Stimulated activated CD4-positive, alpha-beta T cell treated with anti-CD3 and anti-CD28 coated beads, Interleukin-1b, Interleukin-23, amount 100 ng/mL, for 48 hours (primary cell): ENCODE measurements around the gene TSPAN10.

Experiments
- DNase-seq: peaks from one replicate; pipeline ENCODE4 v3.0.0-alpha.2; 2020

The TSPAN10 gene

DNA sequence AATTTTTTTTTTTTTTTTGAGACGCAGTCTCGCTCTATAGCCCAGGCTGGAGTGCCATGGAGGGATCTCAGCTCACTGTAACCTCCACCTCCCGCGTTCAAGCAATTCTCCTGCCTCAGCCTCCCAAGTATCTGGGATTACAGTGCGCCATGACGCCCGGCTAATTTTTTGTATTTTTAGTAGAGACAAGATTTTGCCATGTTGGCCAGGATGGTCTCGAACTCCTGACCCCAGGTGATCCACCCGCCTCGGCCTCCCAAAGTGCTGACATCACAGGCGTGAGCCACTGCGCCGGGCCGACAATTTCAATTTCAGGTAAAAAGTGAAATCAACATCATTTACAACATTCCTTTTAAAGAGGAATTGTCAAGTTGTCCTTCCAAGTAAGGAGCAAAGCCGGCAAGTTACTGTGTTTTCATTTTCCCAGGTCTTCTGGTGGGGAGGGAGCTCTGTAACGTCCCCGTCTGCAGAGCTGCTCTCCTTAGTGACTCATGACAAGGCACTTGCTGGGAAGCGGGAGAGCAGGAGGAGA lies 957 bp upstream of the TSPAN10 start:
- DNase-seq, result no peak

DNA sequence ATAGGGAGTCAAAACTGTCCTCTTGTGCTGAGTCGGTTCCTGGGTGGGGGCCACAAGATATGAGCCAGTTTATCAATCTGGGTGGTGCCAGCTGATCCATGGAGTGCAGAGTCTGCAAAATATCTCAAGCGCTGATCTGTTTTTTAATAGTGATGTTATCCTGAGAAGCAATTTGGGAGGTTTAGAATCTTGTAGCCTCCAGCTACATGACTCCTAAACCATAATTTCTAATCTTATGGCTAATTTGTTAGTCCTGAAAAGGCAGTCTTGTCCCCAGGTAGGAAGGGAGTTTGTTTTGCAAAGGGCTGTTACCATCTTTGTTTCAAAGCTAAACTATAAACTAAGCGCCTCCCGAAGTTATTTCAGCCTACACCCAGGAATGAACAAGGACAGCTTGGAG lies 1.7 kb downstream of the TSPAN10 start:
- DNase-seq, result no peak

DNA sequence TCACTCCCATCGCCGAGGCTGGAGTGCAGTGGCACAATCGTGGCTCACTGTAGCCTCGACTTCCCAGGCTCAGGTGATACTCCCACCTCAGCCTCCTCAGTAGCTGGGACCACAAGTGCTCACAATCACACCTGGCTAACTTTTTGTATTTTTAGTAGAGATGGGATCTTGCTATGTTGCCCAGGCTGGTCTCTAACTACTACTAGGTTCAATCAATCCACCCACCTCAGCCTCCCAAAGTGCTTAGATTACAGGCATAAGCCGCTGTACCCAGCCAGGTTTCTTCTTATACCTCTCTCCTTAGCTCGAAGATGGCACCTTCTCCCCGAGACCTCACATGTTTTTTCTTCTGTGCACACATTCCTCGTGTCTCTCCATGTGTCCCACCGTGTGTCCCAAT lies 3.0 kb downstream of the TSPAN10 start:
- no peak for DNase-seq

DNA sequence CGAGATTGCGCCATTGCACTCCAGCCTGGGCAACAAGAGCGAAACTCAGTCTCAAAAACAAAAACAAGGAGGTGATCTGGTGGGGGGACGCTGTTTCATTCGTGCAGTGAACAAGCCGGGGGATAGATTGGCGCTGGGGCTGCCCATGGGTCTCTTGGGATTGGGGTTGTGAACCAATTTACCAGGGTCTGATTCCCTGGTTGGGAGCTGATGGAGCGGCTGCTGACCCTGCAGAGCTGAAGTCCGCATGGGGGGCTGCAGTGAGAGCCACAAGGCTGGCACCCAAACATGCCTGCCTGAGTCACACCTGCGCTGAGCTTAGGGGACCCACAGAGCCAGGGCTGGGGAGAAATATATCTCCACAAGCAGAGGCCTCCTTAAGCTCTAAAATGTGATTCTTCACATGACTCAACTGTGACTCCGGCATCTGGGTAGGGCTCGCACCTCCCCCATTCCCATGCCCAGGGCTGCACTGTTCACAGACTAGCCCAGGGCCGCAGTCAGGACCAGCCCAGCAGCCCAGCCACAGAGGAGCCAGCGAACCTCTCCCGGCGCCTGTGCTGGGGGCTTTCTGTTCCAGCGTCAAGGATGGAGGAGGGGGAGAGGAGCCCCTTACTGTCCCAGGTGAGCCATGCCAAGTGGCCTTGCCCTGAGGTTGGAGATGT lies 5.0 kb downstream of the TSPAN10 start:
- no peak for DNase-seq

DNA sequence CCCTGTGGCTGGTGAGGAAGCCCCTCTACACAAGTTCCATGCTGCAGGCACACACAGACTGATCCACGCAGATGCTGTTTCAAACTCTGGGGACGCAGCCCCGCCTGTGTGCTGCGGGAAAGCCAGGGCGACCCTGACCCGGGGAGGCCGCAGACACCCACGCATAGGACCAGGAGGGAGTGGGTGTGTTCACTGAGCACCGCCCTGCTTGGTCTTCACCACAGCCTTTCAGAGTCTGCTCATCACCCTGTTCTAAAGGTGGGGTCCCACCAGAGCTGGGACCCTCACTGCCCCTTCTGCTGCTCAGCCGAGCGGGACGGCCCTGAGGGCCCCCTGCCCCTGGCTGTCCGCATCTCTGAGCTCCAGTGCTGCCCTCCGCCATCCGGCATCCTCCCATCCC lies 7.5 kb downstream of the TSPAN10 start:
- DNase-seq, result no peak

DNA sequence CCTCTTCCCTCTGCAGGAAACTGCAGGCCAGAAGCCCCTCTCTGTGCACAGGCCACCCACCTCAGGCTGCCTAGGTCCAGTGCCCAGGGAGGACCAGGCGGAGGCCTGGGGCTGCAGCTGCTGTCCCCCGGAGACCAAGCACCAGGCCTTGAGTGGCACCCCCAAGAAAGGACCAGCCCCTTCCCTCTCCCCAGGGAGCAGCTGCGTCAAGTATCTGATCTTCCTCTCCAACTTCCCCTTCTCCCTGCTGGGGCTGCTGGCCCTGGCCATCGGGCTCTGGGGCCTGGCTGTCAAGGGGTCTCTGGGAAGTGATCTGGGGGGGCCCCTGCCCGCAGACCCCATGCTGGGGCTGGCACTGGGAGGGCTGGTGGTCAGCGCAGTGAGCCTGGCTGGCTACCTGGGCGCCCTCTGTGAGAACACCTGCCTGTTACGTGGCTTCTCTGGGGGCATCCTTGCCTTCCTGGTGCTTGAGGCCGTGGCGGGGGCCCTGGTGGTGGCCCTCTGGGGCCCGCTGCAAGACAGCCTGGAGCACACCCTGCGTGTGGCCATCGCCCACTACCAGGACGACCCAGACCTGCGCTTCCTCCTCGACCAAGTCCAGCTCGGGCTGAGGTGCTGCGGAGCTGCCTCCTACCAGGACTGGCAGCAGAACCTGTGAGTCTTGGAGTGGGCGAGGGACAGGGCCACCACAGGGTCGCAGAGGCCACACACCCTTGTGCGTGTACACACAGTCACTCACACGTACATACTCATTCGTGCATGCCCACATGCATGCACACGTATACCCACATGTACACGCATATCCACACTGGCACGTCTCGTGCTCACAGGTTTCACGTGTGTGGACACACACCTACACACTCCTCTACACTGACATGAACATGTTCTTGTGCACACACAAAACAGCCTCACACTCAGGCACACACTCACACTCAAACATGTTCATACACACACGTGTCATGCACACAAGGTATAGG lies 8.3 kb downstream of the TSPAN10 start:
- no peak for DNase-seq

DNA sequence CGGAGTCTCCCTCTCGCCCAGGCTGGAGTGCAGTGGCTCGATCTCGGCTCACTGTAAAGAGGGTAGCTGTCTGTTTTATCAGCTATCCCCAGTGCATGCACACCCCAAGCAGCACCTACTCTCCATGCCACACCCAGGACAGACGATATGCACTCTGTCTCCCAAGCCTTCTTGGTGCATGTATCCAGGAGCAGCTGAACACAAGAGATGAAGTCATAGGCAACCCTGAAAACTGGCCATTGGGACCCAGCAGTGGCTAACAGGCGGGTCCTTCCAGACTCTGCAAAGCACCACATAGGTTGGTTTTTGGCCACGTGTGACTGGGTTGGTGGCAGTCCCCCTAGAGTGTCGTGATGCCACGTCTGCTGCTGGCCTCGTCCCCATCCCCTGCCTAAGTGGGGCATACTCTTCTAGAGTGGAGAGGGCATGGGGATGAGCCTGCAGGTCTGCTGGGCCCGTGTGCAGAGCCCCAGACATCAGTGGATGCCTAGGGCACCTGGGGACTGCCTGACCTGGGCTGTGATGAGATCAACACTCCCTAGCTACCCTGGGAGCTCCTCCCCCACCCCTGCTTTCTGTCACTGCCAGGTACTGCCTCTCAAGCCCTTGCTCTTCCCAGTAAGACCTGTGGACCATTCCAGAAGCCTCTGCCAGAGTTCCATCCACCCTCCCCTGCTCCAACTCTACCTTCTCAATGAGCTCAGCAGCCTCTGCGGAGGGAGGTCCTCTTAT lies 10.0 kb downstream of the TSPAN10 start:
- DNase-seq, result no peak

DNA sequence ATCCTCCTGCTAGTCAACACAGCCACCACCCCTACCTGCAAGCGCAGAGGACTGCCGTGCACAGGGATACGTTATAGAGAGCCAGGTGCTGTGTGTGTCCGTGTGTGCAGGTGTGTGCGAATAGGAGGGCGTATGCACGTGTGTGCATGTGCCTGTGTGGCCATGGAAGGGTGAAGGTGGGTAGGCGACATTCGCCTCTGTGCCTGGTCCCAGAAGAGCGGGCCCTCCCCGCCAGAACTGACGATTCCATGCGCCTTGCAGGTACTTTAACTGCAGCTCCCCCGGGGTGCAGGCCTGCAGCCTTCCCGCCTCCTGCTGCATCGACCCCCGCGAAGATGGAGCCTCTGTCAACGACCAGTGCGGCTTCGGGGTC lies 10.6 kb downstream of the TSPAN10 start:
- DNase-seq, result no peak

DNA sequence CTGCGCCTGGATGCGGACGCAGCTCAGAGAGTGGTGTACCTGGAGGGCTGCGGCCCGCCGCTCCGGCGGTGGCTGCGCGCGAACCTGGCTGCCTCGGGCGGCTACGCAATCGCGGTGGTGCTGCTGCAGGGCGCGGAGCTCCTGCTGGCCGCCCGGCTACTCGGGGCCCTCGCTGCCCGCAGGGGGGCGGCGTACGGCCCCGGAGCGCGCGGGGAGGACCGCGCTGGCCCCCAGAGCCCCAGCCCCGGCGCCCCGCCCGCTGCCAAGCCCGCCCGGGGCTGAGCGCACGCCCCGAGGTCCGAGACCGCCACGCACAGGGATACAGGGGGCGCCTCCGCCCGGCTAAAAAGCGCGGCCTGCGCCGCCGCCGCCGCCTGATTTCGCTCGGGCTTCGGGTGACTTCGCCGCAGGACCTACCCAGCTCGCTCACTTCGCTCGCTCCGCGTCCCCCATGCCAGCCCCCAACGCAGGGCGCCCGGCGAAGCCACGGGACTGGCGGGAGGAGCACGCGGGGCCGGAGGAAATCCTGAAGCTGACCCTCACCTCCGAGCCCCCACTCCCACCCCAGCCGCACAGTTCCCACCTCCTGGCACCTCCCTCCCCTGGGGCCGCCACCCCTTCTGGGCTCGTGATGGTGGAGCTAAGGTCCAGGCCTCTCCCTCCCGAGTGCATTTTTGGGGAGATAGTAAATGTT lies 11.2 kb downstream of the TSPAN10 start:
- no peak for DNase-seq

DNA sequence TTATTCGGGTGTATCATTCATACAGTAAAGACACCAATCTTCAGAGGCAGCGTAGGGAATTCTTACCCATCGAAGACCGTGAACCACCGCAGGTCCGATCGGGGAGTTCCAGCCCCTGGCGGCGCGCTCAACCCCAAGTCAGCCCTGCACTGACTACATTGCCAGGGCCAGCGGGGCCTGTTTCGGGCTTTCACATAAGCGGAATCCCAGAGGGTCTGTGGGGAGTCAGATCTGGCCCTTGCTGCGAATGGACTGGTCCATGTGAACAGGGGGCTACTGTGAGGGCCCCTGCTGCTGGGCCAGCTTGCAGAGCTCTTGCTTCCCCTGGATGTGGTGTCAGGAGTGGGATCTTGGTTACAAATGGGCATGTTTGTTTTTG lies 11.7 kb downstream of the TSPAN10 start:
- no peak for DNase-seq

DNA sequence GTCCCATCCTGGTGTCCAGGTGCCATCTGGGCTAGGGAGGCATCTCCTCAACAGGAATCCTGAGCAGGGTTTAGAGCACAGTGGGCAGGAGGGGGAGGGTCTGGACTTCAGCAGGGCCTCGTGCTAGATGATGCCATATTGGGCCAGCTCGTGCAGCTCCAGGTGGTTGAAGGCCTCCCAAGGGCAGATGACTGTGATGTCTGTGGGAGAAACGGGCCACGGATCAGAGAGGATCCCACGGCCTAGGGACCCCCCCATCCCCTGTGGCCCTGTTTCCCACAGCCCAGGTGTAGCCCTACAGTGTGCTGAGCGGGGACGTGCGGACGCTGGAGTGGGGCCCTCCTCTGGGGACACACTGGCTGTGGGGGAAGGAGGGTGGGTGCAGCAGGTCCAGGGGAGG lies 14.0 kb downstream of the TSPAN10 start:
- DNase-seq, result no peak

DNA sequence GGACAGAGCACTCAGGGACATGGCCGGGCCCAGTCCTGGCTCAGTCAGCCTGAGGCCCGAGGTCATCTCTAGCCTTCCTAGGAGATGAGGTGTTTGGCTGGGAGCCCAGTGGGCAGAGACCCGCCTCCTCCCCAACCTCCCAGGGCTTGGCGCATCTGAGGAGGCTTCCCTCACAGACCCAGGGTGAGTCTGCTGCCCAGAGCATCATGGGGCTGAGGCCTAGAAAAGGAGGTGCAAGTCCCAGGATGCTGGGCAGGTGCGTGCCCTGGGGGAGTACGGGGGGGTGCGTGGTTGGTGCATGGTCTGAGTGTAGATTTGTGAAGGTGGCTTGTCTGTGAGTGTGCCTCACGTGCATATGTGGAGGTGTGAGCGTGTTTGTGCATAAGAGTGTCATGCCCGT lies 14.7 kb downstream of the TSPAN10 start:
- DNase-seq, result no peak

DNA sequence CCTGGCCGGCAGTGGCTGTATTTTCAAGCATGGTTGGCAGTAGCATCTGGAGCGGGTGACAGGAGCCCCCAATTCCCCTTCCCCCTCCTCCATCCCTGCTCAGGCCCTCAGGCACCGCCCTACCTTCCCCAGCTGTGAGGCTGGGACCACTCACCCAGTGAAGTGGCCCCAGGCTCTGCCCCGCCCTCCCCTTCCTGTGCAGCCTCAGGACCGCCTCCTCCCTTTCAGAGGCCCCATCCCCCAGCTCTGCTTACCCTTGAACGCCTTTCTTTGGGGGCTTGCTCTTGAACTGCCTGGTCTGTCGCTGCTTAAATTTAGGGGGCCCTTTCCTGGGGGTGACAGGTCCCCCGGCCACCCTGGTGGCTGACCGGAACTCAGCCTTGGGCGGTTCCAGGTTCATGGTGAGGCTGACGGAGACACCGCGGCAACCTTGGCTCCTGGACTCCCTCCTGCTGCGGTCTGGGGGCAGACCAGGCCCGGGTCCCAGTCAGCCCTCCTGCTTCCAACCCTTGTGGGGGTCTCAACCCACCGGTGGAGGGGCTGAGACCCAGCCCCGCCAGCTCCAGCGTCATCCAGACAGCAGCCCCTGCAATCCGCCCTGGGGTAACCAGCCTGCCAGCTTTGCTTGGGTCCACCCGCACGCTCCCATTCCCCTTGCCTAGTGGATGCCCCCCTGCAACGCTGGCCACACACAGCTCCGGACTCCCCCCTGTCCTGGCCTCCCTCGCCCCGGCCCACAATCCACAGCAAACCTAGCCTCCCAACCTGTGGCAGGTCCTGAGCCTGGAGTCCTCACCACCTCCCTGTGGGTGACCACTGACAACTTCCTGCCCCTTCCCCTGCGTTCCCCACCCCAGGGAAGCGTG lies 16.1 kb downstream of the TSPAN10 start:
- DNase-seq, result no peak

DNA sequence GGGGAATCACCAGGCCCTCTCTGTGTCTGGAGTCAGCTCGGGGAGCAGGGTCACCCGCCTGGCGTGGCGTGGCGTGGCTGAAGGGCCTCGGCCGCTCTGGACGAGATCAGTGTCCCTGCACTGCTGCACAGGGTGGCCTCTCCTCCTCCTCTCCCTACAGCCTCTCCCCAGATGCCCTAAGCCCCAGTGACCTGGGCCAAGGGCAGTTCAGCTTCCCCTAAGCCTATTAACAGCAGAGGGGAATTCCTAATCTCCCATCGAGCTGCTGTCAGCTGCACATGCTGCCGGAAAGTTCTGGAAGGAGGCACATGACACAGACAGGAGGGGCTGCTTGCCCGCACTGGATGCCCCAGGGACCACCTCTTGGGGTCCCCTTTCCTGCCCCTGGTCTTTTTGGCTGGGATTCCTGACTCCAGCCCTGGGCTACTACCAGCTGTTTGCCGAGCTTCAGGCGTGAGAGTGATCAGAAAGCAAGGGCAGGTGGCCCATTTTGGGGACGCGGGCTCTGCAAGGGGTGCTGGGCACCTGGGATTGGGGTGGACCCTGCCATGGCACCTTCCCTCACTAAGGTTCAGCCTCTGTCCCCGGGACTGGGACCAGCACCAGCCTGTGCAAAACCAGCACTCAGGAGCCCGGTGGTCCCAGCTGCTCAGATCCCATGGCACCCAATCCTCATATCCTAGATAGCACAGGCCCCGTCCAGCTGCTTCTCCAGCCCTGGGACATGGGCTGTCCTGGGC lies 18.6 kb downstream of the TSPAN10 start:
- no peak for DNase-seq

DNA sequence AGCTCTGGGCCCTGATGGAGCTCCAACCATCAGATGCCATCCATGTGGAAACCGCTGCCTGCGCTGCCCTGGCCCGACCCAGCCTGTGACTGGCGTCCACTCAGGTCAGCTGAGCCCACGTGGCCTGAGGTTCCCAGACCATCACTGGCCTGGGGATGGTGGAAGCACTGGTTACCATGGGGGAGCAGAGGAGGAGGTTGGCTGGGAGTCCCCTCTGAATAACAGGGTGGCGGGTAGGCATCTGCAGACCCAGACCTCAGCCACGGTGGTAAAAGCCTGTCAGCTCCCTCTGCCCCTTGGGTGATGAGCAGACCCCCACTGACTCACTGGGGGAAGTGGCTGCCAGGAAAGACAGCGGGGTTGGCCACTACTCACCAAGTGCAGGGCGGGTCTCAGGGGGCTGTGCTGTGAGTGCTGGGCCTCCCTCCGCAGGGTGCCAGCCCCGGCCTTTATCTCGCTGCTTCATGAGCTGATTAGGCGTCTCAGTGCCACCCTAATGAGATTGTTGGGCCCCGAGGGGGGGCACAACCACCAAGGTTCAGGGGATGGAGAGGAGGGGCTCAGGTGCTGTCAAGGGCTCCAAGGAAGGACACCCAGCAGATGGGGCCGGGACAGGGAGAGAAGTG lies 19.2 kb downstream of the TSPAN10 start, which contains the start of gene PDE6G:
PDE6G (minus strand) TSS at position 425 of the 626 bp plus-strand sequence. CDS start 3,237 bp downstream, outside the sequence.
- DNase-seq, result no peak

DNA sequence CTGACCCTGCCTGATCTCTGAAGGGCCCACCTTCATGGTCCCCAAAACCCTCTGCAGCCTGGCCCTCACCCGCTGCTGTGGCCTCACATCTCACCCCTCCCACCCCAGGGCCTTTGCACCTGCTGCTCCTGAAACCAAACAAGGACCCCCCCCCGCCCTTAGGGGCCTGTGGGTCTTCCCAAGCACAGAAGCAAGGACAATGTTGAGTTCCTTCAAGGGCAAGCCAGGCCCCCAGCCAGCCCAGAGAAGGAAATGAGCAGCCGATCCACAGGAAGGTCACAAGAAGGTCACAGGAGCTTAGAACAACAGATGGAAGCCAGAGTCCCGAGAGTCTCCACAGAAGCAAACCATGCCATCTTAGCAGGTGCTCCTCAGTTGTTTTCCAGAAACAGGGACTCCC lies 19.8 kb downstream of the TSPAN10 start:
- DNase-seq, result no peak

DNA sequence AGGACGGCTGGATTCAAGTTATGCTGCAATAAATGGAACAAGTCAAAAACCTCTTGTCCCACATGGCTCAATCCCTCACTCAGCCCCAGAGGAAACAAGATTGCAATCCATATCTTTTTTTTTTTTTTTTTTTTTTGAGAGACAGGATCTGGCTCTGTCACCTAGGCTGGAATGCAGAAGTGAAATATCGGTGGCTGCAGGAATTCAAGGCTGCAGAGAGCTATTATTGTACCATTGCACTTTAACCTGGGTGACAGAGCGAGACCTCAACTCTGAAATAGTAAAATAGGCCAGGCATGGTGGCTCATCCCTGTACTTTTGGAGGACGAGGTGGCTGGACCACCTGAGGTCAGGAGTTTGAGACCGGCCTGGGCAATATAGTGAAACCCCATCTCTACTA lies 22.0 kb downstream of the TSPAN10 start:
- no peak for DNase-seq

DNA sequence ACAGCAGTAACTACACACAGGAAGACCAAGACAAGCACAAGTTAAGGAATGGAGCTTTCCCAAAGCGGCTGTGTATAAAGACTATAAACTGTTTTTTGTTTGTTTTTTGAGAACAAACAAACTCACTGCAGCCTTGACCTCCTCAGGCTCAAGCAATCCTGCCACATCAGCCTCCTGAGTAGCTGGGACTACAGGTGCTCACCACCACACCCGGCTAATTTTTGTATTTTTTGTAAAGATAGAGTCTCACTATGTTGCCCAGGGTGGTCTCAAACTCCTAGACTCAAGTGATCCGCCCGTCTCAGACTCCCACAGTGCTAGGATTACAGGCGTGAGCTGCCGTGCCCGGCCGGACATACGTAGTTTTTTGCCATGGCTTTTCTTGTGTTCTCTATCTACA lies 23.4 kb downstream of the TSPAN10 start:
- DNase-seq, result no peak

DNA sequence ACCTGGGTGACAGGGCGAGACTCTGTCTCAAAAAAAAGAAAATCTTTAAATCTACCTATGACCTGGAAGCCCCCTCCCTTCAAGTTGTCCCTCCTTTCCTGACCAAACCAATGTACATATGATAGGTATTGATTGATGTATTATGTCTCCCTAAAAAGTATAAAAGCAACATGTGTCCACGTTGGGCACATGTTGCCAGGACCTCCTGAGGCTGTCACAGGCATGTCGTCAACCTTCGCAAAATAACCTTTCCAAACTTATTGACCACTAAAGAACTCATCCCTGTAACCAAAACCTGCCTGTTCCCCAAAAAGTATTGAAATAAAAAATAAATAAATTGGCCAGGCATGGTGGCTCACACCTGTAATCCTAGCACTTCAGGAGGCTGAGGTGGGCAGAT lies 25.0 kb downstream of the TSPAN10 start:
- no peak for DNase-seq

DNA sequence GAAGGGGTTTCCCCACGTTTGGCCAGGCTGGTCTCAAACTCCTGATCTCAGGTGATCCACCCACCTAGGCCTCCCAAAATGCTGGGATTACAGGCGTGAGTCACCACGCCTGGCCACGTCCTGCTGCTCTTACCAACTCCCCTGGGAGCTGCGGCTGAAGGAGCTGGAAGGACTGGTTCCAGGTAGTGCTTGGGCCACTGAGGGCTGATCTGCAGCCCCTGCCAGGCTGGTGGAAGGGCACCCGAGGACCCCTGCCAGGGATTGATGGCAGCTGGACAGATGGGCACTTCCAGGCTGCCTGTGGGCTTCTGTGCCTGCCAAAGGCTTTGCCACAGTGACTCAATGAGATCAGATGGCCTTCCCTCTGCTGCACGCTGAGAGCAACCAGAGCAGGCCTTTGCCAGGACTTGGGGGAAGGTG lies 27.1 kb downstream of the TSPAN10 start:
- no peak for DNase-seq
